Body of pancreas (tissue), 4 donors: ENCODE measurements around the gene SERHL2. TPM values are rescaled to one million over a fixed set of nuclear protein-coding genes. Genes with fewer than 3 reads are reported as not detected.

ENCODE experiments used
- ATAC-seq: fragments of 150-250 bp; one replicate; pipeline ENCODE4 v1.9.1; 2016
- DNase-seq, 4 donors: peaks; one replicate each; pipeline ENCODE4 v3.0.0-alpha.2; 2019
- H3K27ac ChIP-seq, 4 donors: fragments of 200-600 bp; sonication (generic); 1 replicate in 3 of 4; 2 replicates in 1 of 4; pipeline versions ENCODE4 v1.5.1 to v1.6.1; 2016 to 2019; ENCODE audit warnings: mild to moderate bottlenecking in 1 of 4, mixed read lengths in 1 of 4, moderate library complexity in 1 of 4
- H3K27me3 ChIP-seq, 2 donors: fragments of 200-600 bp; sonication (generic); one replicate each; pipeline ENCODE4 v1.6.0; 2016; ENCODE audit warnings: mild to moderate bottlenecking in 1 of 2
- H3K36me3 ChIP-seq, 2 donors: fragments of 200-600 bp; sonication (generic); replicated peaks in 1 of 2; 2 replicates each; pipeline ENCODE4 v1.5.1; 2016; ENCODE audit warnings: low read depth in 2 of 2; ENCODE audit not compliant: insufficient read depth in 1 of 2
- H3K4me1 ChIP-seq: fragments of 200-600 bp; sonication (generic); one replicate; pipeline ENCODE4 v1.6.0; 2016
- H3K4me3 ChIP-seq, 2 donors: fragments of 200-600 bp; sonication (generic); 1 replicate in 1 of 2; 2 replicates in 1 of 2; pipeline ENCODE4 v1.5.1; 2016 to 2019
- H3K9me3 ChIP-seq, 3 donors: fragments of 200-600 bp; sonication (generic); 1 replicate in 2 of 3; 2 replicates in 1 of 3; pipeline ENCODE4 v1.5.1; 2016
- CTCF ChIP-seq, 7 experiments: fragments of 450-650 bp in 4 of 7; fragments of 200-600 bp in 3 of 7; sonication (generic) in 3 of 7; IDR thresholded peaks; one replicate each; pipeline ENCODE4 v1.5.1; 2016 to 2019; ENCODE audit warnings: antibody characterized with exemption in 7 of 7
- POLR2A ChIP-seq, 3 donors: fragments of 450-650 bp; IDR thresholded peaks; one replicate each; pipeline ENCODE4 v1.6.1; 2016; ENCODE audit warnings: antibody characterized with exemption in 3 of 3, mild to moderate bottlenecking in 2 of 3
- WGBS, 2 donors: methylation state at CpG; one replicate each; pipeline ENCODE4 v1.1.5; 2017; 5-methylcytosine and 5-hydroxymethylcytosine counted together
- intact Hi-C: fragments of 100-400 bp; cut with DNase I; formaldehyde crosslinking; loops from one replicate; pipeline ENCODE4 v1.15.1; 2023
- small RNA-seq: library from RNA; depleted of rRNA; stranded (forward); fragments of <200 nt; gene quantifications from one replicate; pipeline ENCODE3, GENCODE V24; 2016
- total RNA-seq, 2 donors: library from RNA; depleted of rRNA; stranded (reverse); fragments of >200 nt; gene quantifications; one replicate each; pipeline ENCODE4 v1.1.0, GENCODE V29; 2016

SERHL2 gene
- total RNA-seq, 2 donors from 2014 or later: 2.6 TPM; not detected in 1

GRCh38 chr22:42623301-42623751, 69.6 kb downstream of the SERHL2 start:
- Histone ChIP-seq H3K9me3 (no peaks in the 10 kb centered on the region), H3K27ac (no peak overlapping the region), H3K4me3 (no peak overlapping the region), H3K4me1 (no peaks in the 10 kb centered on the region), H3K36me3 (peaks cover 0 to 23% of the 10 kb centered on the region in 2 donors), H3K27me3 (no peaks in the 10 kb centered on the region)
- DNase-seq (no peak), ATAC-seq (no peak)
- WGBS, 2 donors: 33 to 80% methylated on average over 3 to 18 of the region's 18 CpGs
- intact Hi-C loops: no loop called here
- TF ChIP-seq CTCF (IDR thresholded peaks at IDR 0.05) (no peak), POLR2A (IDR thresholded peaks at IDR 0.05) (no peak)

Small RNA genes within 50 kb of the gene (small RNA-seq; reads per million reads assigned to genes)
- not detected for gene RN7SKP80
- gene RNU6-513P: not detected

Other genes with a start within 250 kb of the SERHL2 start
- 1 to 10 TPM in 1 of 2 donors, under 1 TPM in 1; 0.66 to 1.0 TPM for gene NFAM1, start 121.6 kb upstream of the SERHL2 start, total RNA-seq
- 10 to 100 TPM; 13.7 to 23.4 TPM for gene RRP7A, start 34.2 kb upstream of the SERHL2 start, total RNA-seq
- 10 to 100 TPM; 23.1 to 30.6 TPM for gene POLDIP3, start 60.9 kb downstream of the SERHL2 start, total RNA-seq
- not detected for gene ATP5MGL, start 86.6 kb downstream of the SERHL2 start, total RNA-seq
- gene CYB5R3, start 95.4 kb downstream of the SERHL2 start, total RNA-seq: 10 to 100 TPM; 41.8 to 50.8 TPM
- gene A4GALT, start 166.9 kb downstream of the SERHL2 start, total RNA-seq: 1 to 10 TPM; 3.1 to 6.9 TPM